Suppressor macrophage treated with lipopolysaccharide for 4 hours (primary cell): ENCODE results near the gene PRR29.

ENCODE experiments used
- DNase-seq: peaks from one replicate; pipeline ENCODE4 v3.0.0-alpha.2; 2020

The PRR29 gene

GRCh38 chr17:64051153-64051552, 53.0 kb downstream of the PRR29 start:
- no peak for DNase-seq

- DNase-seq: no peak
Observed at GRCh38 chr17:64053101-64053500, 55.0 kb downstream of the PRR29 start.
